GM21619 (cell line): ENCODE measurements around the gene DPH1.

Experiments used
- ATAC-seq: cut with Tn5 transposase; IDR thresholded peaks from one replicate; pipeline ENCODE4 v1.9.1; 2021; ENCODE audit not compliant: unreplicated experiment

DPH1 gene

DNA sequence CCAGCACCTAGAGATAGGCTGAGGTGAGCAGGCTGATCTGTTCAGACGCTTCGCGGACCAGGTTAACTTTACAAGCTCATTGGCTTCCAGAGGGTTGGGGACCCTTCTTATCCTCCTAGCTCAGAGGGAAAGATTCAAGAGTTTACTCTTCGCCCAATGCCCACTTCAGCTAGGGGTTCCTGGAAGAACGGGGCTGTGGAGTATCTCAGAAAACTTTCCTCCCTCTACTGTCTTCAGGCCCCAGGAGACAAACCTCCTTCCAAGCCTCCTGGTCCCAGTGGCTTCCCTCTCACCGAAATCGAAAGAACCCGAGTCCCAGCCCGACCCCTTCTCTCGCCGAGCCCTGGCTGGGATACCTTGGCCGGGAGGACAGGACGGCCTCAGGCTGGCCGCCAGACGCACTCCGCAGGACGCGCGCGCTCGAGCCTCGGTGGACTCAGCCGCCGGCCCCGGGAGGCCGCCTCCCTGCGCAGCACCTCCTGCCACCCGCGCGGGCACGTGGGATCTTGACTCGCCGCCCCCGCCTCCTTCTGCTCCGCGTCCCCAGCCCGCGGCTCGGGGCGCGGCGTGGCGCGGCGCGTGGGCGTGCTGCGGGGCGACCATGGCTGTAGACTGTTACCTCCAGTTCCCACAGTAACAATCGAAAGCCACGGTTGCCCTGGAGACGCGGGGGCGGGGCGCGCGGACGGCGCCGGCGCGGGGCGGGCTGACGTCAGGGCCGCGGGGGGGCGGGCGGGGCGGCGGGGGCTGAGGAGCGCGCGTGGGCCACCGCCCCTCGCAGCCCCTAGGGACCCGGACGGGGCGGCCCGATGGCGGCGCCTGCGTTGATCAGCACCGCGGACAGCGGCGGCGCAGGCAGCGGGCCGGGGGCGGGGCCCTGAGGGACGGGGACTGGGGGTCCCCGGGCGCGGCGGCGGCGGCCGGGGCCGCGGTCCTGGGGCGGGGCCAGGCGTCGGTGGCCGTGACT is 19.7 kb downstream of the DPH1 start:
- peak; percentile 39 for ATAC-seq

DNA sequence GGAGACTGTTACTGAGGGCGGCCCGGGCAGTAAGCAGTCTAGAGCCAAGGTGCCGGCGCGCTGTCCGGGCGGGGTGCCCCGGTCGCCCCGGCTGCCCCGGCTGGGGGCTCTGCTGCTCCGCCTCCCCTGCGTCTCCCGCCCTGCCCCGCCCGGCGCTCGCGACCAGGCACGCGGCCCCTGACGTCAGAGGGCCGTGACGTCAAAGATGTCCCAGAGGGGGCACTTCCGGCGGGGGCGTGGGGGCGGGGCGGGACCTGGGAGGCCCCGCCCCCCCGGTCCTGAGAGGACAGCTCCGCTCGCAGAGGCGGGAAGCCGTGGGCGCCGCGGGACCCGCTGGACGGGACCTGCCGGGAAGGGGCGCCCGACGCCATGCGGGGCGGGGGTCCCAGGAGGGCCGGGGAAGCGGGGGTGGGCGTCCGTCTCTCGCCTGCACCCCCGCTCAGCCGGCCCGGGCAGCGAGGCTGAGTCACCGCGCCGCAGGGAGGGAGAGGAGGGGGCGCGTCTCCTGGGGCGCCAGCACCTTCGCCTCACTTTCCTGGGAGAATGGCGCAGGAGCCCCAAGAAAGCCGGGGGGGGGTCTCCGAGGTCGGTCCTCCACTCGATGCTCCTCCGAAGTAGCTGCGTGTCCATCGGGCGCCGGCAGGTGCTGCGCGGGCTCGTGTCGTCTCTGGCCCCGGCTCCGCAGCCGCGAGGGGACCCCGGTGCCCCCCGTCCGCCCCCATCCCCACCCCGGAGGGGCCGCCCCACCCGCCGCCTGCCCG is 20.5 kb downstream of the DPH1 start:
- ATAC-seq, result peak; percentile 17

DNA sequence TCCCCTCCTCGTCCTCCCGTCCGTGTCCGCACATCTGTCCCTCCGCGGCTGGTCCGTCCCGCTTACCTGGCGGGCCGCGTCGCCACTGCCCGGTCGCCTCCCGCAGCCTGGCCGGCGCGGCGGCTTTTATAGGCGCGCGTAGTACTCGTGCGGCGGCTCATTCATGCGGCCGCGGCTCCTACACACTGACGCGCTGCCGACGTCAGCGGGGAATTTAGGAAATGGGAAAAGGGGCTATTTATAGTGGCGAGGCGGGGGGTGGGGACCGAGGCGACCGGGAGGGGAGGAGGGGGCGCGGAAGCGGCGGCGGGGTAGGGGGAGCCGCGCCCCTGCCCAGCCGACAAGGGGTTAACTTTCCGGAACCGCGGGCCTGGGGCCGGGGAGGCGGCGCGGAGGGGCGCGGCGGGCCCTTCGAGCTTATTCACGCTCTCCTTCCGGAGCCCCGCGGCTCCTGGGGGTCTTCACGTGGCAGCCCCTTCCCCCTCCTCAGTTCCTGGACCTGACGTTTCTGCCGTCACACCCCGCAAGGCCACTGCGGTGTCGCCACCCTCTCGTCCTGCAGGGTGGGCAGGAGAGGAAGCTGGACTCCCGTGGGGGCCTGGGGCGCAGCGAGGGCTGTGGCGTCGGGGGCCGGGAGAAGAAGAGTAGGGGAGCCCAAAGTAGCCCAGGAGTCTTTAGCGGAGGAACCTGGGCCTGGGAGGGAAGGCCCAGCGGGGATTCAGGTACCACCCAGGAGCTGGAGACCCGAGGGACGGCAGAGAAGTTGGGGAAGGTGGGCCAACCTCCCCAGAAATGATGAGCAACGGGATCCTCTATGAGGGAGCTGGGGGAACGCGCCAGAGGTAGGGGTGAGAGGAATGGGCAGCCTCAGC is 21.3 kb downstream of the DPH1 start:
- no peak for ATAC-seq

GRCh38 chr17:2051933-2052559 is 22.1 kb downstream of the DPH1 start:
- no peak for ATAC-seq

DNA sequence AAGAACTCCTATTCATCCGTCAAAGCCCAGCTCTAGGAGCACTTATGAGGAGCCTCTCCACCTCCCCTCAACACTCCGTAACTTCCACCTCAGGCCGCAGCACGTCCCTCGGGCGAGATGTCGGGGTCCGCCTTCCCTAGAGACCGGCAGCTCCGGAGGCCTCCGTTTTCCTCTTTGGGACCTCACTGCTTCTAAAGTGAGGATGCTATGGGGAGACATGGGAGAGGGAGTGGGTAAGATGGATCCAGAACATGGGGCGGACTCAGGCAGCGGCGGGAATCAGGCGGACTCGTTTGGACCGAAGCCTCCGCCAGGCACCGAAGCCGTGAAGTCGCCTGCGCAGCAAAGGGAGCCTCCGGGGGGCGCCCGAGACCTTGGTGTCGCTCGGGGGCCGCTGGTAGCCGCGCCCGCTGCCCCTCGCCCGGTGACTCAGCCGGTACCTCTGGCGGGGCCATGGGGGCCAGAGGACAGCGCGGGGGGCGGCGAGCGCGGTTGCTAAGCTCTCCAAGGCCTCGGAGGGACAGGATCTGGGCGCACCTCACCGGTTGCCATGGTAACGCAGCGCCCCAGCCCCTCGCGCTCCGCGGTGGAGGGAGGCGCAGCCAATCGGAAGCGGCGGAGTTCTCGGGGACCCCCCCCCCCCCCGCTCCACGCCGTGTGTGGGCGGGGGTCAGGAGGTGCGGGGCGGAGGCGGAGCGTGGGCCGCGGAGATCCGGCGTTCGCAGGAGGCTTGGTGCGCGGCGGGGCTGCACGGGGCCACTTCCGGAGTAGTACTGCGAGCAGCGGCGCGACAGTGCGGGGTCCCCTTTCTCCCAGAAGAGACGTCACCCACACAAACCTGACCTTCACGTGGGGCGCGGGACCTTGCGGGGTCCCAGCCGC is 23.7 kb downstream of the DPH1 start:
- no peak for ATAC-seq

- no peak for ATAC-seq
Measured at GRCh38 chr17:2054262-2054511, 24.2 kb downstream of the DPH1 start.

DNA sequence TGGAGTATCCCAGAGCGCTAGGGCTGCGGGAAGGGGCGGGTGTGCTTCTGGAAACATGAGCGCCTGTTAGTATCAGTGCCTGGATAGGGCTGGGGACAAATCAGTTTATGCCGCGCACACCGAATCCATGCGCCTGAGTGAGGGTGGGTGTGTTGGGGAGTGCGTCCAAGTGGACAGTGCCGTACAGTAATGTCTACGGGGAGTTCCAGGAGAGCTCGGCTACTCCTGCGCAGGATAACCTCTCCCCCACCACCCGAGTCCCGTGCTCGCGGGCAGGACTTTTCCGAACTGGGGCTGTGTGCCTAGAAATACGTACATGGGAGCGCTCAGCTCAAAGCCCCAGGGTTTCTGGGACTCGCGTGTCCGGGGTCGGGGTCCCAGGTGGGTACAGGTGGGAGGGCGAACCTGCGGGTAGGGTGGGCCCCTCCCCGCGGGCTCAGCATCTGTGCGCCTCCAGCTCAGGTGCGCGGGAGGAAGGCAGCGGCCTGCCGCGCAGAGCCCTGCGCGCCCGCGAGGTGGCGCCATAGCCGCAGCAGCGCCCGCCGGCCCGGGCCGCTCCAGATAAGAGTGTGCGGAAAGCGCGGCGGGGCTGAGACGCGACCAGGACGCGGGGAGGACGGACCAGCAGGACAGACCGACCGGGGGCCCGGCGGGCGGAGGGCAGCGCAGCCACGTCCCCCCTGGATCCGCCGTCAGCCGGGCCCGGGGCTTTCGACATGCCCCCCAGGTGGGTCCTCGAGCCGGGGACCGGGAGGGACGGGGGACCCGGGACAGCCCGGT is 24.7 kb downstream of the DPH1 start, which contains the start of gene HIC1:
Gene HIC1, plus strand, starts transcription at position 592 of the 780 bp plus-strand sequence. CDS start 1,588 bp downstream, outside the sequence.
- peak; percentile 22 for ATAC-seq

DNA sequence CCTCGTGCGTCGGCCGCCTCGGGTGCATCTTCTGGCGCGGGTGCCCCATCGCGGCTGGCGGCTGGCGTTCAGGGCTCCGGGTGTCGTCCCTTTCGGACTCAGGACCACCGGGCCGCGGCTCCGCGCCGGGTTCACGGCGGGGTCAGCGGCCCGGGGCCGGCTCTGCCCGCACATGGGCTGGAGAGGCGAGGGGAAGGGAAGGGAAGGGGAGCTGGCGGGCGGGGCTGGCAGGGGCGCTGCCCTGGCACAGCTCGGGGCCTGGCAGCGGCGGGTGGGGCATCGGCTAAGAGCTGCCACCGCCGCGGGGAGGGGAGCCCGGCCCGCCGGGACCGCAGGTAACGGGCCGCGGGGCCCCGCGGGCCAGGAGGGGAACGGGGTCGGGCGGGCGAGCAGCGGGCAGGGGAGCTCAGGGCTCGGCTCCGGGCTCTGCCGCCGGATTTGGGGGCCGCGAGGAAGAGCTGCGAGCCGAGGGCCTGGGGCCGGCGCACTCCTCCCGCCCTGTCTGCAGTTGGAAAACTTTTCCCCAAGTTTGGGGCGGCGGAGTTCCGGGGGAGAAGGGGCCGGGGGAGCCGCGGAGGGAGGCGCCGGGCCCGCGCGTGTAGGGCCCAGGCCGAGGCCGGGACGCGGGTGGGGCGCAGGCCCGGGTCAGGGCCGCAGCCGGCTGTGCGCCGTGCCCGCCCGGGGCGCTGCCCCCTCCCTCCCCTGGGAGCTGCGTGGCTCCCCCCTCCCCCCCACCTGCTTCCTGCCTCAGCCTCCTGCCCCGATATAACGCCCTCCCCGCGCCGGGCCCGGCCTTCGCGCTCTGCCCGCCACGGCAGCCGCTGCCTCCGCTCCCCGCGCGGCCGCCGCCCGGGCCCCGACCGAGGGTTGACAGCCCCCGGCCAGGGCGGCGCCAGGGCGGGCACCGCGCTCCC is 25.6 kb downstream of the DPH1 start:
- ATAC-seq, result no peak

DNA sequence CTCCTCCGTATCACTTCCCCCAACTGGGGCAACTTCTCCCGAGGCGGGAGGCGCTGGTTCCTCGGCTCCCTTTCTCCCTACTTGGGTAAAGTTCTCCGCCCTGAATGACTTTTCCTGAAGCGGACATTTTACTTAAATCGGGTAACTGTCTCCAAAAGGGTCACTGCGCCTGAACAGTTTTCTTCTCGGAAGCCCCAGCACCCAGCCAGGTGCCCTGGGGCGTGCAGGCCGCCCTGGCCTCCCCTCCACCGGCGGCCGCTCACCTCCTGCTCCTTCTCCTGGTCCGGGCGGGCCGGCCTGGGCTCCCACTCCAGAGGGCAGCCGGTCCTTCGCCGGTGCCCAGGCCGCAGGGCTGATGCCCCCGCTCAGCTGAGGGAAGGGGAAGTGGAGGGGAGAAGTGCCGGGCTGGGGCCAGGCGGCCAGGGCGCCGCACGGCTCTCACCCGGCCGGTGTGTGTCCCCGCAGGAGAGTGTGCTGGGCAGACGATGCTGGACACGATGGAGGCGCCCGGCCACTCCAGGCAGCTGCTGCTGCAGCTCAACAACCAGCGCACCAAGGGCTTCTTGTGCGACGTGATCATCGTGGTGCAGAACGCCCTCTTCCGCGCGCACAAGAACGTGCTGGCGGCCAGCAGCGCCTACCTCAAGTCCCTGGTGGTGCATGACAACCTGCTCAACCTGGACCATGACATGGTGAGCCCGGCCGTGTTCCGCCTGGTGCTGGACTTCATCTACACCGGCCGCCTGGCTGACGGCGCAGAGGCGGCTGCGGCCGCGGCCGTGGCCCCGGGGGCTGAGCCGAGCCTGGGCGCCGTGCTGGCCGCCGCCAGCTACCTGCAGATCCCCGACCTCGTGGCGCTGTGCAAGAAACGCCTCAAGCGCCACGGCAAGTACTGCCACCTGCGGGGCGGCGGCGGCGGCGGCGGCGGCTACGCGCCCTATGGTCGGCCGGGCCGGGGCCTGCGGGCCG is 26.5 kb downstream of the DPH1 start:
- ATAC-seq, result no peak

DNA sequence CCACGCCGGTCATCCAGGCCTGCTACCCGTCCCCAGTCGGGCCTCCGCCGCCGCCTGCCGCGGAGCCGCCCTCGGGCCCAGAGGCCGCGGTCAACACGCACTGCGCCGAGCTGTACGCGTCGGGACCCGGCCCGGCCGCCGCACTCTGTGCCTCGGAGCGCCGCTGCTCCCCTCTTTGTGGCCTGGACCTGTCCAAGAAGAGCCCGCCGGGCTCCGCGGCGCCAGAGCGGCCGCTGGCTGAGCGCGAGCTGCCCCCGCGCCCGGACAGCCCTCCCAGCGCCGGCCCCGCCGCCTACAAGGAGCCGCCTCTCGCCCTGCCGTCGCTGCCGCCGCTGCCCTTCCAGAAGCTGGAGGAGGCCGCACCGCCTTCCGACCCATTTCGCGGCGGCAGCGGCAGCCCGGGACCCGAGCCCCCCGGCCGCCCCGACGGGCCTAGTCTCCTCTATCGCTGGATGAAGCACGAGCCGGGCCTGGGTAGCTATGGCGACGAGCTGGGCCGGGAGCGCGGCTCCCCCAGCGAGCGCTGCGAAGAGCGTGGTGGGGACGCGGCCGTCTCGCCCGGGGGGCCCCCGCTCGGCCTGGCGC is 27.3 kb downstream of the DPH1 start:
- ATAC-seq, result no peak

GRCh38 chr17:2057760-2058585 is 28.0 kb downstream of the DPH1 start:
- ATAC-seq, result no peak

- ATAC-seq, result no peak
Measured at GRCh38 chr17:2058586-2059546, 28.9 kb downstream of the DPH1 start.

- no peak for ATAC-seq
Measured at GRCh38 chr17:2059547-2060384, 29.8 kb downstream of the DPH1 start.

DNA sequence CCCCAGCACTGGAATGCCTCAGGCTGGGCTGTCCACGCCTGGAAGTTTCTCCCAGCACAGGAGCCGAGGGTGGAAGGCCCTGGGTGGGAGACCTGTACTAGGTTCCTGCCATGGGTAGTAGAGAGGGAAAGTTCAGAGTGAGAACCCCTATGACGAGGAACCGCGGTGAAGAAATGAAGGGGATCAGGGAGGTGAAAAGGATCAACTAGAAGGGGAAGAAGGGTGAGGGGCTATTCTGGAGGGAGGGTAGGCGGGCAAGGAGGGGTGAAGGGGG is 30.4 kb downstream of the DPH1 start:
- no peak for ATAC-seq
